Measurements from ENCODE around the gene C19orf12. TPM values are rescaled to one million over a fixed set of nuclear protein-coding genes. Genes with fewer than 3 reads are reported as not detected.
A peak's percentile ranks its signal among the peaks of the same experiment; 100 is the strongest.
"Not testable (repeated sequence)": the region's sequence is repeated elsewhere in the genome, so short reads cannot be mapped to it uniquely, and the experiment has no call there.

Gene C19orf12
- polyA plus RNA-seq, 10 donors: 20.8 to 27.3 (median 25.2) TPM

GRCh38 chr19:29737461-29738000 lies 22.5 kb upstream of the C19orf12 start:
- DNase-seq: no peak

DNA sequence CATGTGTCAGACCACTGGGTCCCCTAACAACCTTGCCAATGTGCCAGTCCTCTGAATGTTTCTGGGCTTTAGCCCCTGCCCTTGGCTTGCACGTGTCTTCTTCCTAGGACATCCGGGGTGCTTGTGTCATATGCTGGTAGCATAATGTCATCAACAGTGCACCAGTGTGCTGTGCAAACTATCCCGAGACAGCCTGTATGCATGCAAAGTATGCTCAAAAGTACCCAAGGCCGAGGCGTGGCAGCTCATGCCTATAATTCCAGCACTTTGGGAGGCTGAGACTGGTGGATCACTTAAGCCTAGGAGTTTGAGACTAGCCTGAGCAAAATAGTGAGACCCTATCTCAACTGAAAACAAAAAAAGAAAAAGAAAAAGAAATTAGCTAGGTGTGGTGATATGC lies 20.8 kb upstream of the C19orf12 start:
- no peak for DNase-seq

DNA sequence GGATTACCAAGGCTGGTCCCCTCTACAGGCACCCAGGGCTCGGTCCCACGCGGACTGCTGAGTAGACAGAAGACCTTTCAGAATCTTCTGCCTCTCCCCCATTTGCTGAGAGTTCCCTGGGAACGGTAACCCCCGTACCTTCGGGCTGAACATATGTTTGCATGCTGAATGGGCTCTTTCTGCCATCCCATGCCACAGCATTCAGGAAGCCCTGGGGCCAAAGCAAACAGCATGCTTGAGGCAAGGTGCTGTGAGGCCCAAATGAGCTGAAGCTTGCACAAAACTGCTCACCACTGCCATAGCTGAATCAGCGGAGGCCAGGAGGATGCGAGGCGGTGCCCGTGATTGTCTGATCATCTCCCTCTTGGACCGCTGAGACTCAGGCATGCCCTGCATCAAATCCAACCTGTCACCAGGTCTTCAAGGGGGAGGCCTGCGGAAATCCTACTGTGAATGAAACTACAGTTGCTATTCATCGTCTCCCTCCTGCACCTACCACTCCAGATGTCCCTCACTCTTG lies 16.3 kb upstream of the C19orf12 start:
- no peak for DNase-seq

DNA sequence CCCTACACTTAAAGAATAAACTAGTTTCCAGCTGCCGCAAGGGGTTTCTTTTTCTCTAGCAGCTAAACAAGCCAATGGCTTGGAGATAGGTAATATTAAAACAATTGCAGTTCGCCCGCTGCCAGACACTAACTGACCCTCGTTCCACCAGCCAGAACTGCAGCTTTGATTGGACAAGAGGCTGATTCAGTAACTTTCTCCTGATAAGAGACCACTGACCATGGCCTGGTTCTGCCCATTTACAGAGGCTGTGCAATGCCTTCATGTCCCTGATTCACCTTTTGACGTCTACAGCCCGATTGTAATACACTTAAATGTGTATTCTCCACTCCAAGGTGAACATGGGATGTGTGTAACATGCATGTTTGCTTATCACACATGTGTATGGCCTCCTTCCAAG lies 12.8 kb upstream of the C19orf12 start:
- no peak for DNase-seq

GRCh38 chr19:29724746-29725145 lies 9.7 kb upstream of the C19orf12 start:
- no peak for DNase-seq

- DNase-seq: peak in 1 of 3 donors; percentile 41
These were observed 9.1 kb upstream of the C19orf12 start for GRCh38 chr19:29724102-29724641.

DNA sequence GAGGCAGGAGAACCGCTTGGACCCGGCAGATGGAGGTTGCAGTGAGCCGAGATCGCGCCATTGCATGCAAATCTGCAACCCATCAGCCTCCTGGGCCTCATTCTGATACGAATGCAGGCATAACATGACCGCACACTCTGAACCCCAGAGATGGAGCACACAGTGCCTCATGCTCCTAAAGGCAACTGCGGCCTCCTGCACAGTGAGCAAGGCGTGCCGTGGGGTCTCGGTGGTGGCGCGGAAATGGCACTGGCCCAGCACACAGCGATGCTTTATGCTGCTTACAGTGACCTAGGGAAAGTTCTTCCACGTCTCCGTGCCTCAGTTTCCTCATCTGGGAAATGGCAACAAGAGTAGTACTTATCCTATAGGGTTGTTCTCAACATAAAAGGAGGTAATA lies 2.0 kb upstream of the C19orf12 start:
- DNase-seq: no peak

- DNase-seq: peak in 1 of 3 donors; percentile 46
These were observed 880 bp upstream of the C19orf12 start for GRCh38 chr19:29715701-29716581.

- DNase-seq: no peak
These were observed 599 bp downstream of the C19orf12 start for GRCh38 chr19:29714371-29714952.

DNA sequence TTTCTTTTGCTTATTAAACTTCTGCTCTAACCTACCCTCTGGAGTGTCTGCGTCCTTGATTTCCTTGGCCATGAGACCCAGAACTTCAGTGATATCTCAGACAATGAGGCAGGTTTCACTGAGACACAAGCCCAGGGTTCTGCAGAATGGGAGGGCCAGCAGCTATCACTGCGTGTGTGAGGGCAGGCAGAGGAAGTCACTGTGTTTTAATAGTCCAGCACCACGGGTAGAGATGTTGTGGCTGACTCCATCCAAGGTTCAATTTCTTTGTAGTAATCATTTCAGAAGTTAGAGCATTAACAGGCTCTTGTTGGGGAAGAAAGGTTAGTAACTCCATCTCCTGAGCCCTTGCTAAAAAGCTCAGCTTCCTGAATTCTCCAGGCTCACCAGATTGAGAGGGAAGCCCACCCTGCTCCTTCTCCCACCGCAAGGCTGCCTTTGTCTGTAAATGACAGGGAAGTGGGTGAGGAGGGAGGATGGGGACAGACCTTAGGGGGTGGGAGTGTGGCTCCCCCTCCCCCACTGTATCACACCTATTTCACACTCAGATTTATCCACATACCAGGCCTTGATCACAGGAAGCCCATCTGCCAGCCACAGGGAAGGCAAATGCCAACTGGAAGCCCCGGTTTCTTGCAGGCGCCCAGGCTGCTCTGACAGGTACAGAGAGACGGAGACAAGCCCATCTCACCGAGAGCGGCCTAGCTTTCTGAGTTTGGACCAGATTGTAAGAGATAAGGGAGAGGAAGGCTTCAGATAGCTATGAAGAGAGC lies 2.1 kb downstream of the C19orf12 start:
- no peak for DNase-seq

DNA sequence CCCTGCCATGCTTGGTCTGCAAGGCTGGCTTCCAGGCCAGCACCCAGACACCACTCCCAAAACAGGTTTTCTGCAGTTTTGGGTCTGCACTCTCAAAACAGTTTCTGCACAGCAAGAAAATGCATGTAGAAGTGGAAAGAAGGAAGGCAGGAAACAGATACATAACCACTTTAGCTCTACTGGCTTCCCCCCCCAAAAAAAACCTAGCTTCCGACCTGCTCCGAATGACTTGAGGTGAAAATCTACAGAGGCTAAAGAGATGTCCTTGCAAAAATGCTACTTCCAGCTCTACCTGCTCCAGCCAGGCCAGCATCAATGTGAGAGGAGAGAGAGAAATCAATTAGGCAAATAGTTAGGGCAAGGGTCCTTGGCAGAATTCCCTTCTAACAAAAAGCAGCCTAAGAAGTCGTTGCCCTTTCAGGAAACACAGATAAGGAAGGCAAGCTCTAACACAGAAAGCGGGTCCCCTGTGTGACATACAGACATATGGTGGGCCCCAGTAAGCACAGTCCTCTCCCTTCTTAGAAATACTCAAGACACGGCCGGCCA lies 3.4 kb downstream of the C19orf12 start:
- DNase-seq: no peak

DNA sequence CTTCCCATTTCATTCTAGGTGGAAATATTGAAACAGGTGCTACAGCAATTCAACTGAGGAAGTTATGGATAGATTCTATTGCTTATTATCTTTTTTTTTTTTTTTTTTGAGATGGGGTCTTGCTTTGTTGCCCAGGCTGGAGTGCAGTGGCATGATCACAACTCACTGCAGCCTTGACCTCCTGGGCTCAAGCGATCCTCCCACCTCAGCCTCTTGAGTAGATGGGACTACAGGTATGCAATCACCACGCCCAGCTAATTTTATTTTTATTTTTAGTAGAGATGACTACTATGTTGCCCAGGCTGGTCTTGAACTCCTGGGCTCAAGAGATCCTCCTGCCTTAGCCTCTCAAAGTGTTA lies 5.6 kb downstream of the C19orf12 start:
- not testable (repeated sequence) for DNase-seq

GRCh38 chr19:29708554-29709439 lies 6.3 kb downstream of the C19orf12 start:
- no peak for DNase-seq

GRCh38 chr19:29706635-29707034 lies 8.4 kb downstream of the C19orf12 start:
- no peak for DNase-seq

GRCh38 chr19:29705706-29706105 lies 9.4 kb downstream of the C19orf12 start:
- no peak for DNase-seq

- no peak for DNase-seq
These were observed 10.2 kb downstream of the C19orf12 start for GRCh38 chr19:29704562-29705558.

DNA sequence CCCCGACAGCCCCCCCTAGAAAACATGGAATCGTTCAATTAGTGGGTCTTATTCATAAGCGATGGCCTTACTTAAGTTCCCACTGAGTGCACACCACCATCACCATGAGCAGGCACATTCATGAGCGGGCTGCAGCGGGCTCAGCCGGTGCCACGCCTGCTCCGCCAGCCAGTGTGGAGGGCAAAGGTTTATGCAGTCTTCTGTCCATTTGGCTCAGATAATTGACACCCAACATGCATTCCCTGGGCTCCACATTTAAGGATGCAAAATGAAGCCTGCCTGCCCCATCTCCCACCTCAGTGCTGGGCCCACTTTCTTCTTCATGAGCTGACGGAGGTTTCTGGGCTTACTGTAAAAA lies 12.1 kb downstream of the C19orf12 start:
- no peak for DNase-seq

DNA sequence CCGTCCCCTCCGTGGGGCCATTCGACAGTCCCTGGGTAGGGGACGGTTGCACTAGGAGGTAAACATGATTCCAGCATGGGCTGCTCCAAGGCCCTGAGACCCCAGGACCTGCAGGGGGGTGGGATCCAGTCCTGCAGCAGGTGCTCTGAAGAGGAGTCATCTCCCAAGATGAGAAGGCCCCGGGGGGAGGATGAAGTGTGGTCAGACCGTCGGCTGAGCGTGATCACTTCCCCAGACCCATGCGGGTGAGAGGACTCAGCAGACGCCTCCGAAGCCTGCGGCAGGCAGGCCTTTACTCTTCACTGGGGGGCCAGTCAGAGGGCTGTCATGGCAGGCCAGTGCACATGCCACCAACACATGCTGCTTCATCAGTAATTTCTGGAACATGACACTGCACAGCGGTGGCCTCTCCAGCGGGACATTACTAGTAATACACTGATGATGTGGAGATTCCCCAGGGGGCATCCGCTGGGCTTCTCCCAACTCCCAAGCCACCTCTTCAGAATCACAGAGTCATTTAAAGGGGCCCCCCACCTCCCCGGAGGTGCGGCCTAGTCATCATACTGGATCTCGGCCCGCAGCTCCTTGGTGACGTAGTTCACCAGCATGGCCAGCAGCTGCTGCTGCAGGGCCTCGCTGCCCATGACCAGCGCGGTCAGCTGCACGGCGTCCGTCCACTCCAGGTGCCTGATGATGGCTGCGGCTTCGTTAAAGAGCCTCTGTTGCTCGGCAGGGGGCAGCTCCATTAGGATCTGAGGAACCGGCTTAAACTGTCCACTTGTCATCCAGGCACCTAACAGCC lies 12.7 kb downstream of the C19orf12 start:
- no peak for DNase-seq
